Memory B cell (primary cell): ENCODE data around the gene SPATA6L.

Source experiments
- ATAC-seq: fragments of 150-1000 bp; cut with Tn5 transposase; 2 replicates; pipeline ENCODE4 v1.10.0; 2021; ENCODE audit warnings: low read depth, mild to moderate bottlenecking, moderate library complexity
- DNase-seq, 2 donors: peaks; one replicate each; pipeline ENCODE4 v3.0.0; 2022; ENCODE audit warnings: low spot score in 2 of 2
- H3K27ac Mint-ChIP-seq: one replicate; pipeline ENCODE4 v1.8.0; 2022; ENCODE audit warnings: mild to moderate bottlenecking, moderate library complexity, mixed read lengths
- H3K27me3 Mint-ChIP-seq: one replicate; pipeline ENCODE4 v1.8.0; 2022; ENCODE audit warnings: mixed read lengths
- H3K36me3 Mint-ChIP-seq: one replicate; pipeline ENCODE4 v1.8.0; 2022; ENCODE audit warnings: mild to moderate bottlenecking, mixed read lengths
- H3K4me1 Mint-ChIP-seq: one replicate; pipeline ENCODE4 v1.8.0; 2022; ENCODE audit warnings: mixed read lengths
- H3K4me3 Mint-ChIP-seq: one replicate; pipeline ENCODE4 v1.8.0; 2022; ENCODE audit warnings: mild to moderate bottlenecking, moderate library complexity, mixed read lengths
- H3K9me3 Mint-ChIP-seq: one replicate; pipeline ENCODE4 v1.8.0; 2022; ENCODE audit warnings: mixed read lengths

SPATA6L gene, protein sequence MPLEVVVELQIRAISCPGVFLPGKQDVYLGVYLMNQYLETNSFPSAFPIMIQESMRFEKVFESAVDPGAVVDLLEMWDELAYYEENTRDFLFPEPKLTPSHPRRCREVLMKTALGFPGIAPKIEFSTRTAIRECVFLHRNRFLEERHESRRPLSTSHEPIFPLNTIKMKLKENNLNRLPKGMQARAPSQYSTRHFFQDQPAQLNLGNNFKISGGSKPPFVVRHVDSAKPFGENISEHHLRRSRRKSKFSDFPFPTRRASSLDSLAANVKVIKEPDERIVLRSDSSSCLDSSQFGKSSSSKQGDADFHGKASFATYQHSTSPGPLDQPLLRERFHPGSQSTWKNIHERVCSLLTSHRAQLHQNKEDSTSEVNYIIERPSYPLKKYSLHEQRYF

DNA sequence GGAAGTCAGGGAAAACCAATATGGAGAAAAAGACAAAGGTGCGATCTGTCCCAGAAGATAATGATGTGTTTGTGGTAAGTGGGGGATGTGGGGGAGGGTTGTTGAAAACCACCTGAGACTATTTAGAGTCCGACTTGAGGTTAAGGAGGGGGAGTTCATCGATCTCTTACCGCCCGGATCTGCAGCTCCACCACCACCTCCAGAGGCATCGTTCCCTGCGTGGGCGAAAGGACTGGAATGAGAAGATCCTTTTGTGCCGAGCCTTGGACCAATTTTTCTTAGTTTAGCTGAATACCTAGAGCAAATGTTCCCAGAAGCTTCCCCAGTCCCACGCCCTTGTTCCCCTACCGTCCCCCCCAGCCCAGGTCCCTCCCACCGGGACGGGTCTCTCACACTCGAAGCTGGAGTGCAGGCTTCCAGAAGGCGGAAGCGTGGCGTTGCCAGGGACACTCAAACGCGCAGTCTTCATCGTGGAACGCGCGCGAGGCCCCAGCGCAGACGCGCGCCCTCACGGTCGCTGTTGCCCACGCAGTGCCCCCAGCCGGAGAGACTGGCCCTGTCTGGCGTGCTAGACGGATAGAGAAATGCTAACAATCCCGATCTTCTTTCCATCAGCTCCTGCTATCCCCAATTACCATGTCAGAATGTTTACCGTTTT lies at the start of gene SPATA6L:
Gene SPATA6L (minus strand): TSS at position 439 of the 658 bp plus-strand sequence. CDS start 230 bp downstream, at position 209.
- Mint-ChIP-seq H3K4me1 (peaks cover 46% of the 10 kb centered on the region), H3K27ac (peak within 1 kb of the TSS; percentile 64), H3K36me3 (no peaks in the 10 kb centered on the region), H3K9me3 (no peaks in the 10 kb centered on the region), H3K27me3 (peaks cover 6% of the 10 kb centered on the region), H3K4me3 (peak within 1 kb of the TSS; percentile 78)
- DNase-seq = peak in 1 of 2 donors; percentile 34
- peak; percentile 43 for ATAC-seq

DNA sequence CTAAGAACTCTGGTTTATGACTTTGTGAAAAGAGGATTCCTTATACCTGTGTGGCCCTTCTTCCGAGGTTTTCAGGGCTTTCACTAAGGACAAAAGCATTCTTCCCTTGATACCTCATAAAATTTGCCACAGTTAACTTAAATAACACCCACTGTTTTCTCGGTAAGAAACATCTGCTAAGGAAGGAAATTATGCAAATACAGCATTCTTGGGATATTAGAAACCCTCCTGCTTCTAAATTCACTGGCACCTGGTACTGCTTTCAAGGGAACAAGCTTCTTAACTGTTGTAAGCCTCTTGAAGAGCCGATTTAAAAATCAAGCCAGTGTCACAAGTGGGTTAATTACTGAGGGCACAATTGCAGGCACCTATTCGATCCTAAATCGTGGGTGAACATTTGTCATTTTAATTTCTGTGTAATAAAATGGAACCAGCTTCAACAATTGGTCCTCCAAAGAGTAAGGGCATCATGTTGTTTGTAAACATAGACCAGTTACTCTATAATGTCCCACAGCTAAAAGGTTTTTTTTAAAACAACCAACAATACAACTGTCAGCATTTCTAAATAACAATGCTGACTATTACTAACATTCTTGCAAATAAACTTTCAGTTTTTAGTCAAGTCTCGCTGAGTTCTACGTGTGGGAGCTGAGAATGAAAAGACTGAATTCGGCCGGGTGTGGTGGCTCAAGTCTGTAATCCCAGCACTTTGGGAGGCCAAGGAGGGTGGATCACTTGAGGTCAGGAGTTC lies 48.2 kb upstream of the SPATA6L start:
- no peaks in the 10 kb centered on the region for H3K27me3 Mint-ChIP-seq
- H3K4me3 Mint-ChIP-seq = no peak overlapping the region
- H3K9me3 Mint-ChIP-seq = no peaks in the 10 kb centered on the region
- DNase-seq (no peak), ATAC-seq (no peak)
- peaks cover 5% of the 10 kb centered on the region for H3K4me1 Mint-ChIP-seq
- H3K27ac Mint-ChIP-seq = peak overlapping the region; percentile 1
- H3K36me3 Mint-ChIP-seq = peaks cover 25% of the 10 kb centered on the region

DNA sequence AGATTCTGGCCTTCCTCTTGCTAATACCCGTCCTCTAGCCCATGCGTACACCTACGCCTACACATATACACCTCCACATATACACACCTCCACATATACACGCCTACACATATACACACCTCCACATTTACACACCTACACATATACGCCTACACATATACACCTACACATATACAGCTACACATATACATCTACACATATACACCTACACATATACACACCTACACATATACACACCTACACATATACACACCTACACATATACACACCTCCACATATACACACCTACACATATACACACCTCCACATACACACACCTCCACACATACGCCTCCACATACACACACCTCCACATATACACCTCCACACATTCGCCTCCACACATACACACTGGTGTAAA lies 47.6 kb upstream of the SPATA6L start:
- Mint-ChIP-seq H3K36me3 (peaks cover 23% of the 10 kb centered on the region), H3K27ac (peak overlapping the region; percentile 1), H3K4me1 (peaks cover 5% of the 10 kb centered on the region), H3K9me3 (no peaks in the 10 kb centered on the region), H3K27me3 (no peaks in the 10 kb centered on the region), H3K4me3 (no peak overlapping the region)
- no peak for ATAC-seq
- no peak for DNase-seq

GRCh38 chr9:4709380-4709779 lies 43.1 kb upstream of the SPATA6L start:
- H3K9me3 Mint-ChIP-seq = no peaks in the 10 kb centered on the region
- DNase-seq (no peak), ATAC-seq (no peak)
- H3K36me3 Mint-ChIP-seq = peaks cover 18% of the 10 kb centered on the region
- H3K27ac Mint-ChIP-seq = no peak overlapping the region
- H3K4me3 Mint-ChIP-seq = no peak overlapping the region
- peaks cover 5% of the 10 kb centered on the region for H3K4me1 Mint-ChIP-seq
- no peaks in the 10 kb centered on the region for H3K27me3 Mint-ChIP-seq

DNA sequence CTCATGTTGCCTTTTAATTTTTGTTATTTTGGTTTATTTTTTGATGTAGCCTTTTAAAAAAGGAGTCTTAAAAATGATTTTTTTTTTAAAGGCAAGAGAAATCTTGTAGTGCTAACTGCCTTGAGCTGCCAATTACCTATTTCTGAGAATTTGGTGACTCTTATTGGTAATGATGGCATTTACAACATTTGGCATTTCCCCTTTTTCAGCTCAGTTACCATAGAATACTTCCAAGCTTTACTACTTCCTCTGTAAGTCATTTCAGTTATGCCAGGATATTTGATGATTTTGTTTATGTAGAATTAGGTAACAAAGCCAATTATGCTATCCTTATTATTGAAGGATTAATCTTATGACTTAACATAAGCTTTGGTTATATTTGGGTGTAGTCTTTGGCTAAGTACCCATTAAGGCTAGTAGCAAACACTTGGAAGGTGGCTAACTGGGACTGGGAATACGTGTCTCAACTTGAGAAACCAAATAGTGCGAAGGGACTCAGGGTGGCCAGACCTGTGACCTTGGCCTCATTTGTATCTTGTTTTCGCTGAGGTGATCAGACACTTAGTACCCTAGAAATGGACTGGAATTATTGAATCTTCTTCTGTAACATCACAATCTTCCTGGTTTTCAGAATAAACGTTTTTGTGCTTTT lies 40.8 kb upstream of the SPATA6L start:
- Mint-ChIP-seq H3K27me3 (no peaks in the 10 kb centered on the region), H3K4me1 (no peaks in the 10 kb centered on the region), H3K4me3 (no peak overlapping the region), H3K27ac (peak overlapping the region; percentile 58), H3K36me3 (peaks cover 14% of the 10 kb centered on the region), H3K9me3 (no peaks in the 10 kb centered on the region)
- DNase-seq = no peak
- no peak for ATAC-seq

- Mint-ChIP-seq H3K27ac (peak overlapping the region; percentile 41), H3K4me1 (no peaks in the 10 kb centered on the region), H3K4me3 (no peak overlapping the region), H3K36me3 (peaks cover 13% of the 10 kb centered on the region), H3K27me3 (no peaks in the 10 kb centered on the region), H3K9me3 (no peaks in the 10 kb centered on the region)
- DNase-seq = no peak
- ATAC-seq = no peak
Observed at GRCh38 chr9:4706021-4706420, 39.7 kb upstream of the SPATA6L start.

DNA sequence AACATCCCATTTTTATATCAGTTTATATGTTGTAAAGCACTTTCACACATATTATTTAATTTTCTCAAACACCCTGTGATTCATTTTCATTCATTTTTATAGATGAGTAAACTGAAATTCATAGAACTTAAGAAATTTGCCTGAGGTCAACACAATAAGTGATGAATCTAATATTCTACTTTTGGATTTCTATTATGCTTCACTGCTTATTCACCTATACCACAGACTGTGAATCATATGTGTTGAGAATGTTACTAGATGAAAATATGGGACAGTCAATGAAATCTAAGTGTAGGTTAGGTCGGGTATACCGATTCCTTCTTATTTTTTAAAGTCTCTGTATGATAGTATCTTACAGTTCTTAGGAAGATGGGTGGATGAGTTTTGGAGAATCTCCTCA lies 37.8 kb upstream of the SPATA6L start:
- Mint-ChIP-seq H3K36me3 (peaks cover 15% of the 10 kb centered on the region), H3K27ac (no peak overlapping the region)
- ATAC-seq = no peak

GRCh38 chr9:4701526-4701925 lies 35.2 kb upstream of the SPATA6L start:
- Mint-ChIP-seq H3K4me3 (no peak overlapping the region), H3K27ac (peak overlapping the region; percentile 62), H3K9me3 (no peaks in the 10 kb centered on the region), H3K4me1 (no peaks in the 10 kb centered on the region), H3K27me3 (no peaks in the 10 kb centered on the region), H3K36me3 (peaks cover 17% of the 10 kb centered on the region)
- ATAC-seq (no peak), DNase-seq (no peak)

More for the DNA sequence above, 37.8 kb upstream of the SPATA6L start:
- no peak for DNase-seq
- H3K27me3 Mint-ChIP-seq = no peaks in the 10 kb centered on the region
- no peak overlapping the region for H3K4me3 Mint-ChIP-seq
- no peaks in the 10 kb centered on the region for H3K4me1 Mint-ChIP-seq
- H3K9me3 Mint-ChIP-seq = no peaks in the 10 kb centered on the region

- Mint-ChIP-seq H3K36me3 (peaks cover 15% of the 10 kb centered on the region), H3K27me3 (no peaks in the 10 kb centered on the region), H3K4me1 (no peaks in the 10 kb centered on the region), H3K4me3 (no peak overlapping the region), H3K9me3 (no peaks in the 10 kb centered on the region), H3K27ac (peak overlapping the region; percentile 62)
- DNase-seq (no peak), ATAC-seq (no peak)
Observed at GRCh38 chr9:4700932-4701331, 34.7 kb upstream of the SPATA6L start.

- Mint-ChIP-seq H3K36me3 (peaks cover 12% of the 10 kb centered on the region), H3K4me3 (no peak overlapping the region)
Observed at GRCh38 chr9:4700091-4700490, 33.8 kb upstream of the SPATA6L start.

GRCh38 chr9:4691795-4692194 lies 25.5 kb upstream of the SPATA6L start:
- no peaks in the 10 kb centered on the region for H3K9me3 Mint-ChIP-seq
- peaks cover 19% of the 10 kb centered on the region for H3K4me1 Mint-ChIP-seq

More at GRCh38 chr9:4700091-4700490, 33.8 kb upstream of the SPATA6L start:
- ATAC-seq (no peak), DNase-seq (no peak)
- Mint-ChIP-seq H3K27ac (no peak overlapping the region), H3K9me3 (no peaks in the 10 kb centered on the region), H3K27me3 (no peaks in the 10 kb centered on the region), H3K4me1 (no peaks in the 10 kb centered on the region)

GRCh38 chr9:4690144-4690543 lies 23.9 kb upstream of the SPATA6L start:
- Mint-ChIP-seq H3K4me1 (peaks cover 23% of the 10 kb centered on the region), H3K9me3 (no peaks in the 10 kb centered on the region), H3K4me3 (no peak overlapping the region), H3K27ac (peak overlapping the region; percentile 32), H3K36me3 (peaks cover 26% of the 10 kb centered on the region), H3K27me3 (no peaks in the 10 kb centered on the region)
- ATAC-seq (no peak), DNase-seq (no peak)

More at GRCh38 chr9:4691795-4692194, 25.5 kb upstream of the SPATA6L start:
- ATAC-seq (no peak), DNase-seq (no peak)
- H3K36me3 Mint-ChIP-seq = peaks cover 21% of the 10 kb centered on the region
- no peaks in the 10 kb centered on the region for H3K27me3 Mint-ChIP-seq
- no peak overlapping the region for H3K27ac Mint-ChIP-seq
- no peak overlapping the region for H3K4me3 Mint-ChIP-seq

- no peak overlapping the region for H3K4me3 Mint-ChIP-seq
- peaks cover 30% of the 10 kb centered on the region for H3K36me3 Mint-ChIP-seq
- peaks cover 25% of the 10 kb centered on the region for H3K4me1 Mint-ChIP-seq
- no peak for DNase-seq
- no peak for ATAC-seq
- no peaks in the 10 kb centered on the region for H3K9me3 Mint-ChIP-seq
- H3K27me3 Mint-ChIP-seq = no peaks in the 10 kb centered on the region
- peak overlapping the region; percentile 32 for H3K27ac Mint-ChIP-seq
Observed at GRCh38 chr9:4689687-4690104, 23.4 kb upstream of the SPATA6L start.
